ENCODE data around the gene WDFY2. TPM values are rescaled to one million over a fixed set of nuclear protein-coding genes. Genes with fewer than 3 reads are reported as not detected.

The WDFY2 gene
- total and polyA plus RNA-seq, 2 of the 8 experiments (the other 6 are each of a cell fraction or from before 2014, with no cell fraction given) = 13.9 to 29.0 TPM

GRCh38 chr13:51663973-51664957 lies 80.0 kb downstream of the WDFY2 start:
- Histone ChIP-seq H3K9me3 (ENCODE audit: insufficient read depth in 2 of 2, low read depth in 1 of 2, low read length in 1 of 2) (no peaks in the 10 kb centered on the region), H3K36me3 (ENCODE audit: control insufficient read depth in 2 of 4, insufficient read depth in 4 of 4, low read length in 3 of 4) (no peaks in the 10 kb centered on the region; a peak in 1 of 8 replicates), H2BK12ac (ENCODE audit: low read depth, low read length) (no peak overlapping the region), H4K91ac (replicated peaks; ENCODE audit: insufficient read length, low read length) (no peak overlapping the region), H2AFZ (ENCODE audit: low read length) (no peak overlapping the region), H2BK15ac (ENCODE audit: low read length) (no peak overlapping the region), H3K79me2 (ENCODE audit: control insufficient read depth in 1 of 2, insufficient read depth in 2 of 2, low read length in 2 of 2) (peaks cover 0 to 60% of the 10 kb centered on the region in 2 experiments; a peak in 3 of 4 replicates), H4K20me1 (replicated peaks in 1 of 2; ENCODE audit: control insufficient read depth in 1 of 2, insufficient read depth in 2 of 2, low read length in 2 of 2) (no peaks in the 10 kb centered on the region), H4K8ac (ENCODE audit: extremely low read depth, insufficient read depth, low read length) (no peak overlapping the region), H2BK5ac (ENCODE audit: low read depth, low read length) (no peak overlapping the region), H3K79me1 (ENCODE audit: low read depth, low read length) (peaks cover 2% of the 10 kb centered on the region; the same call in 1 of the 2 replicates), H3K4me3 (ENCODE audit: extremely low read depth in 1 of 4, insufficient read depth in 2 of 4, low read depth in 3 of 4, low read length in 4 of 4) (no peak overlapping the region), H3K23me2 (ENCODE audit: low read depth, low read length) (no peaks in the 10 kb centered on the region), H3K4ac (replicated peaks; ENCODE audit: insufficient read length, low read depth, low read length) (no peak overlapping the region), H3K4me2 (ENCODE audit: insufficient read depth in 1 of 2, low read depth in 2 of 2, low read length in 2 of 2) (no peak overlapping the region), H2BK20ac (ENCODE audit: low read length) (no peak overlapping the region; the same call in 1 of the 2 replicates), H2BK120ac (replicated peaks; ENCODE audit: low read depth, low read length) (no peak overlapping the region), H3K4me1 (replicated peaks in 1 of 4; ENCODE audit: control insufficient read depth in 3 of 4, insufficient read depth in 4 of 4, low read length in 3 of 4) (no peaks in the 10 kb centered on the region; a peak in 1 of 7 replicates), H3K23ac (ENCODE audit: insufficient read length) (no peak overlapping the region), H3K27me3 (replicated peaks in 1 of 4; ENCODE audit: control insufficient read depth in 3 of 4, extremely low read depth in 1 of 4, insufficient read depth in 3 of 4, low read length in 3 of 4) (no peaks in the 10 kb centered on the region), H3K9ac (replicated peaks in 1 of 4; ENCODE audit: extremely low read depth in 1 of 4, low read depth in 3 of 4, low read length in 3 of 4) (no peak overlapping the region), H3K18ac (ENCODE audit: extremely low read depth, low read length) (no peak overlapping the region), H3K56ac (replicated peaks; ENCODE audit: insufficient read length, low read depth, low read length) (no peak overlapping the region), H4K5ac (ENCODE audit: insufficient read length, low read depth, low read length) (no peak overlapping the region), H3K14ac (ENCODE audit: insufficient read length) (no peak overlapping the region), H3K27ac (ENCODE audit: low read depth, low read length) (no peak overlapping the region), H2AK5ac (ENCODE audit: low read depth, low read length) (peak overlapping the region; percentile 58; the same call in 1 of the 2 replicates)
- ChIA-PET CTCF (ENCODE audit: partially characterized antibody) (interaction anchor here (1.6 to 2.0 kb wide), 2 partner anchors 23 to 94 kb away, joined by 6 read pairs; no protein-coding TSS in a partner anchor), POLR2A (ENCODE audit: partially characterized antibody) (interaction anchor here (0.9 to 1.7 kb wide), 3 partner anchors 34 to 212 kb away, joined by 3 to 6 read pairs (median 4); partner anchors contain the start of gene INTS6)
- WGBS, 2 experiments (ENCODE audit: extremely low coverage in 1 of 2, insufficient coverage in 1 of 2, insufficient read length in 1 of 2, insufficient replicate concordance in 2 of 2, low coverage in 1 of 2, low lambda C conversion rate in 2 of 2, missing lambda C conversion rate in 1 of 2) = 86% methylated on average over 8 of the region's 8 CpGs; no CpG with 5 or more reads in 1 of the 2 experiments
- DNase-seq (ENCODE audit: low read depth in 1 of 2, low spot score in 2 of 2) (no peak), FAIRE-seq (peak; percentile 19)
- TF ChIP-seq CHD1 (IDR thresholded peaks at IDR 0.05; ENCODE audit: low read depth, low read length) (no peak), SIX5 (IDR thresholded peaks at IDR 0.05; ENCODE audit: low read depth, low read length) (no peak), EGR1 (IDR thresholded peaks at IDR 0.05; ENCODE audit: borderline replicate concordance, low read depth, low read length) (no peak), YY1 (IDR thresholded peaks at IDR 0.05; ENCODE audit: low read depth, low read length) (no peak), RFX5 (IDR thresholded peaks at IDR 0.05; ENCODE audit: borderline replicate concordance, low read depth, low read length) (no peak), ASH2L (IDR thresholded peaks at IDR 0.05; ENCODE audit: low read length) (no peak), SAP30 (IDR thresholded peaks at IDR 0.05; ENCODE audit: insufficient read depth, insufficient replicate concordance, low read length) (no peak), NRF1 (IDR thresholded peaks at IDR 0.05; ENCODE audit: low read depth, low read length) (no peak), BACH1 (IDR thresholded peaks at IDR 0.05; ENCODE audit: low read length) (no peak), BRCA1 (IDR thresholded peaks at IDR 0.05; ENCODE audit: low read depth, low read length) (no peak), GTF2F1 (IDR thresholded peaks at IDR 0.05; ENCODE audit: borderline replicate concordance, low read depth, low read length) (no peak), SP1 (IDR thresholded peaks at IDR 0.05; ENCODE audit: low read depth, low read length) (no peak), POU5F1 (IDR thresholded peaks at IDR 0.05; ENCODE audit: low read depth, low read length) (no peak)

All from H1 (cell line).